Kidney tubule cell (primary cell): ENCODE data around the gene ANKRD13A.
"Not testable (repeated sequence)": the region's sequence is repeated elsewhere in the genome, so short reads cannot be mapped to it uniquely, and the experiment has no call there.

Source experiments
- DNase-seq: peaks from one replicate; pipeline ENCODE4 v3.0.0-alpha.2; 2018; ENCODE audit warnings: low spot score

Gene ANKRD13A

GRCh38 chr12:110079477-110080400 lies 80.5 kb downstream of the ANKRD13A start:
- DNase-seq: no peak

DNA sequence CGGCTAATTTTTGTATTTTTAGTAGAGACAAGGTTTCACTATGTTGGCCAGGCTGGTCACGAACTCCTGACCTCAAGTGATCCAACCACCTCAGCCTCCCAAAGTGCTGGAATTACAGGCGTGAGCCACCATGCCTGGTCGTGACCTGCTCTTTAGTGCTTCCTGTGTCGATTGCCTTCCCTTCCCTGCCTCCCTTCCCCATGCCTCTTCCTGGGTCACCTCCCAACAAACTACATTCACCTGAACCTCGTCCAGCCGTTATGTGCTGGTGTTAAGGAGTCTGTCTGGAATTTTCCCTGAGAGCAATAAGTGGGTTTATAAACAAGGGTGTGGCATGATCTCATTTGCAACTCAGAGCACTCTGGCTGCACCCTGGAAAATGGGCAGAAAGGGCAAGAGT lies 81.2 kb downstream of the ANKRD13A start:
- no peak for DNase-seq

DNA sequence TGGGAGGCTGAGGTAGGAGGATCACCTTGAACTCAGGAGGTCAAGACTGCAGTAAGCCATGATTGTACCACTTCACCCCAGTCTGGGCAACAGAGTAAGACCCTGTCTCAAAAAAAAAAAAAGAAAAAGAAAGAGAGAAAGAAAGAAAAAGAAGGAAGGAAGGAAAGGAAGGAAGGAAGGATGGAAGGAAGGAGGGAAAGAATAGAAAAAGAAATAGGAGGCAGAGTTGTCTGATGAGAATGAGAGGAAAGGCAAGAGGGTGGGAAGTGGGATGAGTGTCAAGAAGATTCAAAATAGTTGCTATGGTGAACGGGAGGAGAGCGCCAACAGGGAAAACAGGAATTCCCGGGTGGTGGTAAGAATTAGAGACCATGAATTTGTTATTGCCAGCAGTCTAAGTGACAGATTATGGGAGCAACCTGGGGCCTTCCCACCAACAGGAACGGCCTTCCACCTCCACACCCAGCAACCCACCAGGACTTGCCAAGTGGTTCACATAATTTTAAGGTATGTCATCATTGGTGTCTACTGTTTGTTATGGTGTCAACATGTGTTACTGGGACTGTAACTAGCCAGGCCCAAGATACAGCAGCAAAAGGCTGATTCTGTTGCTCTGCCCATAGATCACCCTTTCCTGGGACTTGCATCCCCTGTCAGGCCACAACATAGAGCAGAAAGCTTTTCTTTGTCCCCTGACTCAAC lies 85.2 kb downstream of the ANKRD13A start:
- no peak for DNase-seq

DNA sequence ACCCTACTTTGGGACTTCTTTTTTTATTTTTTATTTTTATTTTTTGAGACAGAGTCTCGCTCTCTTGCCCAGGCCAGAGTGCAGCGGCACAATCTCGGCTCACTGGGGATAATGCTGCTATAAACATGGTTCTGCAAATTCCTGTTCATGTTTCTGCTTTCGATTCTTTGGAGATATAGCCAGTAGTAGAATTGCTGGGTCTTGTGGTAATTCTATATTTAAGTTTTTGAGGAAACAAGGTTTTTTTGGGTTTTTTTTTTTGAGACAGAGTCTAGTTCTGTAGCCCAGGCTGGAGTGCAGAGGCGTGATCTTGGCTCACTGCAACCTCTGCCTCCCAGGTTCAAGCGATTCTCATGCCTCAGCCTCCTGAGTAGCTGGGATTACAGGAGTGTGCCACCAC lies 89.0 kb downstream of the ANKRD13A start:
- not testable (repeated sequence) for DNase-seq

DNA sequence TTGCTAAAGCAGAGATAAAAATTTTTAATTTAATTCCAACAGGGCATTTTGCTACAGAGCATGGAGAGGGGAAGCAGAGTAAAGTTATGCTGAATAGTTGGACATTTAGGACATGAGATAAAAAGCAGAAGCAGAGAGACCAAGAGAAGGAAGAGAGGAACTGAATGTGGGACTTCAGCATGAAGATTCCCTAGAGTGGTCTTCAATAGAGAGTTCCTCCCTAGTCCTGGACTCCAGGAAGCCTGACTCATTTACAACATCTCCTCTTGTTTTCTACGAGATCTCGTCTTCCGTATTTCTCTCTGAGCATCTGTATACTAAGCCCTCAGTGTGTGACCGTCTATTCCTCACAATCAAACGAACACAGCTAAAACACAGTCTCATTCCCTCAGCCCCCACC lies 89.7 kb downstream of the ANKRD13A start:
- no peak for DNase-seq
